Fibroblast of villous mesenchyme (primary cell): ENCODE results near the gene MED25. TPM values are rescaled to one million over a fixed set of nuclear protein-coding genes. Genes with fewer than 3 reads are reported as not detected.

Source experiments
- DNase-seq: peaks from one replicate; pipeline ENCODE4 v3.0.0-alpha.2; 2010; ENCODE audit warnings: low read depth
- H3K4me3 ChIP-seq: 2 replicates; pipeline ENCODE4 v1.5.1; 2011; ENCODE audit warnings: low read depth, mild to moderate bottlenecking, low read length
- total RNA-seq: library from RNA; depleted of rRNA; stranded (reverse); fragments of >200 nt; gene quantifications from 2 replicates; pipeline ENCODE4 v1.2.3, GENCODE V29; 2012
- TF ChIP-seq, protein P1 (sequence below): IDR thresholded peaks from 2 replicates; pipeline ENCODE4 v1.5.1; 2012; ENCODE audit warnings: low read depth, mild to moderate bottlenecking, low read length; ENCODE audit not compliant: insufficient read depth

The MED25 gene
- total RNA-seq, 1 donor: 21.6 TPM

DNA sequence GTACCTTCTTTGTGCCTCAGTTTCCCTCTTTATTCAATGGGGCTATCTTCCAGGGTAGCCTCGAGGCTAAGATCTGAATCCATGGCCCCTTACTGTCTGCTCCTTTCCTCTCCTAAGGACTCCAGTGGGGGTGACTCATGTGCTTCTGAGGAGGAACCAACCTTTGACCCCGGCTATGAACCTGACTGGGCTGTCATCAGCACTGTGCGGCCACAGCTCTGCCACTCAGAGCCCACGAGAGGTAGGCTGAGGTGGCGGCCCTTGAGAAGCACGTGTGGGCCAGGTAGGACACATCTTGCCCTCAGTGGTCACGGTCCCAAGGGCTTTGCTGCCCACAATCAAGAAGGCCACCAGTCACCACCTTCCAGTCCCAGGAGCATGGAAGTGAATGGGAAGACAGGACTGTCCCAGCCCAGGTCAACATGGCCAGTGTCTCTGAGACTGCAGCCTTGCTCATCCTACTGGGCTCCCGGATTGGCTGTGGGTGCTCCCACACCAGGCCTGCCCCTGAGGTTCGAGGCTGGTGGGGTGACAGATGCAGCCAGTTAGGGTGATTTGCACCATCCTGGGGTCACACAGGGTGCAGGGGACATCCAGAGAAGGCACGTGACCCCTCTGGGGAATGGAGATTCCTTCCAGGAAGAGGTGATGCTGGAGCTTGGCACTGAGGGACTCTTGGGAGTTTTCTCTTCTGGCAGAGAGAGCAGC is 62.2 kb downstream of the MED25 start:
- TF ChIP-seq, protein P1, sequence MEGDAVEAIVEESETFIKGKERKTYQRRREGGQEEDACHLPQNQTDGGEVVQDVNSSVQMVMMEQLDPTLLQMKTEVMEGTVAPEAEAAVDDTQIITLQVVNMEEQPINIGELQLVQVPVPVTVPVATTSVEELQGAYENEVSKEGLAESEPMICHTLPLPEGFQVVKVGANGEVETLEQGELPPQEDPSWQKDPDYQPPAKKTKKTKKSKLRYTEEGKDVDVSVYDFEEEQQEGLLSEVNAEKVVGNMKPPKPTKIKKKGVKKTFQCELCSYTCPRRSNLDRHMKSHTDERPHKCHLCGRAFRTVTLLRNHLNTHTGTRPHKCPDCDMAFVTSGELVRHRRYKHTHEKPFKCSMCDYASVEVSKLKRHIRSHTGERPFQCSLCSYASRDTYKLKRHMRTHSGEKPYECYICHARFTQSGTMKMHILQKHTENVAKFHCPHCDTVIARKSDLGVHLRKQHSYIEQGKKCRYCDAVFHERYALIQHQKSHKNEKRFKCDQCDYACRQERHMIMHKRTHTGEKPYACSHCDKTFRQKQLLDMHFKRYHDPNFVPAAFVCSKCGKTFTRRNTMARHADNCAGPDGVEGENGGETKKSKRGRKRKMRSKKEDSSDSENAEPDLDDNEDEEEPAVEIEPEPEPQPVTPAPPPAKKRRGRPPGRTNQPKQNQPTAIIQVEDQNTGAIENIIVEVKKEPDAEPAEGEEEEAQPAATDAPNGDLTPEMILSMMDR: no peak
- H3K4me3 ChIP-seq: no peak overlapping the region
- DNase-seq: no peak

DNA sequence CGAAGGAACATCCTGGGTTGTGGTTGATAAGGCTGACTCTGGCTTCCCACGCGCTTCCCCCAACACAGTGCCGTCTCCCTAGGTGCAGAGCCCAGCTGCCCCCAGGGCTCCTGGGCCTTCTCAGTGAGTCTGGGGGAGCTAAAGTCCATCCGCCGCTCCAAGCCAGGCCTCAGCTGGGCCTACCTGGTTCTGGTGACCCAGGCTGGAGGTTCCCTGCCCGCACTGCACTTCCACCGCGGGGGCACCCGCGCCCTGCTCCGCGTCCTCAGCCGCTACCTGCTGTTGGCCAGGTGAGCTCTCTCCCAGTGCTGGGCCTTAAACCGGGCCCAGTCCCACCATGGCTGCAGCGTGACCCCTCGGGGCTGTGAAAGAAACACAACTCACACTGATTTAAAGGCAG is 63.1 kb downstream of the MED25 start:
- no peak overlapping the region for H3K4me3 ChIP-seq
- DNase-seq: no peak
- TF ChIP-seq, protein P1: no peak

DNA sequence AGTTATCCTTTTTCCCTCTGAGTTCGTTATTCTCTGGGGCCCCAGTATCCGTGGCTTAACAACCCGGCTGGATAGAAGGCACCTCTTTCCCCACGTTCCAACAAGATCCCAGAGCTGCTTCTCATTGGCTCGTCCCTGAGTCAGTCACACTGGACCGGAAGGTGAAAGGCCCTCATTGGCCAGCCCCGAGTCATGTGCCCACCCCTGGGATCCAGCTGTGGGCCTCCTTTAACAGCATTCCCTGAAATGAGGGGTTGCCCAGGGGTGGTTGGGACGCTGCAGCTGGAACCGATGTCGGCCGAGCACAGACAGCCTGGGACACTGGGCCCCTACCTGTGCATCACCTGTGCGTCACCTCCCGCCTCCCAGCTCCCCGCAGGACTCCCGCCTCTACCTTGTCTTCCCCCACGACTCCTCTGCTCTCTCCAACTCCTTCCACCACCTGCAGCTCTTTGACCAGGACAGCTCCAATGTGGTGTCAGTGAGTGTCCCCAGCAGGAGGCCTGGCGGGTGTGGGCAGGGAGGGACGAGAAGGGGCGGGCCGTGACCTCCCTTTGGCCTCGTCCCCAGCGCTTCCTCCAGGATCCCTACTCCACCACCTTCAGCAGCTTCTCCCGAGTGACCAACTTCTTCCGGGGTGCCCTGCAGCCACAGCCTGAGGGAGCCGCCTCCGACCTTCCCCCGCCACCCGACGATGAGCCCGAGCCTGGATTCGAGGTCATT is 63.7 kb downstream of the MED25 start:
- DNase-seq: no peak

DNA sequence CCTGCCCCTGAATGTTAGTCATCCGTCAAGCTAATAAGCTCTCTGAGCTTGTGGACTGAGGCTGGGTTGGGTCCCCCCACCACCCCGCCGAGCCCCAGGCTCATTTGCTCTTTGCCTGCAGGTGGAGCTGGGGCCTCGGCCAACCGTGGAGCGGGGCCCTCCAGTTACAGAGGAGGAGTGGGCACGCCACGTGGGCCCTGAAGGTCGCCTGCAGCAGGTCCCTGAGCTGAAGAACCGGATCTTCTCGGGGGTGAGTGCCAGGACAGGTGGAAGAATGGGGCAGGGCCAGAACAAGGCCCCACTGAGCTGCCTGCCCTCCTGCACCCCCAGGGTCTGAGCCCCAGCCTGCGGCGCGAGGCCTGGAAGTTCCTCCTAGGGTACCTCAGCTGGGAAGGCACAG is 64.6 kb downstream of the MED25 start:
- TF ChIP-seq, protein P1: no peak
- H3K4me3 ChIP-seq: no peak overlapping the region
- no peak for DNase-seq

More for the DNA sequence above, 63.7 kb downstream of the MED25 start:
- TF ChIP-seq, protein P1: no peak
- no peak overlapping the region for H3K4me3 ChIP-seq

DNA sequence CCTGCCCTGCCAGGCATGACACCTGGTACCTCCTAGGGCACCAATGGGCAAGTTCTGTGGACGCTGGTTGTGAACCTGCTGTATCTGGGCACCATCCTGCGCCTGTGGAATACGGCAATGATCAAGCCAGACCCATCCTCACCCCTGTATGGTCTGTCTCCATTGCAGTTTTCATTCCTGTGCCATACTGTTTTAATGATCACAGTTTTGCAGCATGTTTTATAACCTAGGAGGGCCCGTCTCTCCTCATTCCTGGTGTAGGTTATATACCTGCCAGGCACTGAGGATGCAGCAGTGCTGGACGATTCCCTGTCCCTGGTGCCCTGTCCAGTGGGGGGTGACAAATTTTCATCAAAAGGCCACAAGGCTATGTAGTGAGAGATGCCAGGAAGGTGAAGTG is 65.0 kb downstream of the MED25 start:
- DNase-seq: no peak
- TF ChIP-seq, protein P1: no peak
- H3K4me3 ChIP-seq: no peak overlapping the region

- H3K4me3 ChIP-seq: no peak overlapping the region
- DNase-seq: no peak
- TF ChIP-seq, protein P1: no peak
Measured at GRCh38 chr19:49884109-49884508, 66.0 kb downstream of the MED25 start.
